DOHH2 (cell line): ENCODE results near the gene GPR171.
"Not testable (repeated sequence)": the region's sequence is repeated elsewhere in the genome, so short reads cannot be mapped to it uniquely, and the experiment has no call there.

ENCODE experiments used
- H3F3A ChIP-seq: fragments of 200-600 bp; sonication (generic), shearing (Covaris generic); 2 replicates; pipeline ENCODE4 v1.6.0; 2016; ENCODE audit warnings: antibody characterized with exemption, mild to moderate bottlenecking; ENCODE audit not compliant: control insufficient read depth, insufficient read depth
- H3K27ac ChIP-seq: fragments of 200-600 bp; sonication (generic); 2 replicates; pipeline ENCODE4 v1.5.1; 2014; ENCODE audit warnings: low read depth, mild to moderate bottlenecking, low read length, moderate library complexity
- H3K27me3 ChIP-seq: fragments of 200-600 bp; sonication (generic); 2 replicates; pipeline ENCODE4 v1.6.1; 2014; ENCODE audit warnings: mild to moderate bottlenecking, low read length, mixed read lengths; ENCODE audit not compliant: control insufficient read depth
- H3K36me3 ChIP-seq: fragments of 200-600 bp; sonication (generic); 2 replicates; pipeline ENCODE4 v1.6.1; 2014; ENCODE audit warnings: mild to moderate bottlenecking, low read length, moderate library complexity, mixed read lengths; ENCODE audit not compliant: control insufficient read depth
- H3K4me1 ChIP-seq: fragments of 200-600 bp; sonication (generic); 2 replicates; pipeline ENCODE4 v1.6.1; 2014; ENCODE audit warnings: mild to moderate bottlenecking, low read length, mixed read lengths; ENCODE audit not compliant: control insufficient read depth
- H3K4me2 ChIP-seq: fragments of 200-600 bp; sonication (generic); 2 replicates; pipeline ENCODE4 v1.6.0; 2014; ENCODE audit warnings: mild to moderate bottlenecking, low read length, moderate library complexity
- H3K4me3 ChIP-seq: fragments of 200-600 bp; sonication (generic); 2 replicates; pipeline ENCODE4 v1.5.1; 2014; ENCODE audit warnings: mild to moderate bottlenecking, low read length, mixed read lengths
- H3K79me2 ChIP-seq: fragments of 200-600 bp; sonication (generic); 2 replicates; pipeline ENCODE4 v1.6.1; 2014; ENCODE audit warnings: mild to moderate bottlenecking, low read length, mixed read lengths; ENCODE audit not compliant: control insufficient read depth
- H3K9me2 ChIP-seq: fragments of 200-600 bp; sonication (generic); replicated peaks from 2 replicates; pipeline ENCODE4 v1.6.1; 2014; ENCODE audit warnings: mild to moderate bottlenecking, low read length, mixed read lengths; ENCODE audit not compliant: control insufficient read depth
- H3K9me3 ChIP-seq: fragments of 200-600 bp; sonication (generic); 2 replicates; pipeline ENCODE4 v1.6.1; 2014; ENCODE audit warnings: antibody characterized with exemption, low read length, mixed read lengths; ENCODE audit not compliant: control insufficient read depth, insufficient read depth
- H4K20me1 ChIP-seq: fragments of 200-600 bp; sonication (generic); 2 replicates; pipeline ENCODE4 v1.6.0; 2014; ENCODE audit warnings: low read depth, mild to moderate bottlenecking, antibody characterized with exemption, low read length, moderate library complexity; ENCODE audit not compliant: control insufficient read depth, insufficient read depth
- EZH2phosphoT487 ChIP-seq: fragments of 200-600 bp; sonication (generic); IDR thresholded peaks from 2 replicates; pipeline ENCODE4 v1.6.1; 2017; ENCODE audit warnings: borderline replicate concordance, mild to moderate bottlenecking, antibody characterized with exemption, low read length, moderate library complexity, mixed read lengths
- TF ChIP-seq, protein P1 (sequence below): fragments of 200-600 bp; sonication (generic); IDR thresholded peaks from one replicate; pipeline ENCODE4 v1.5.1; 2014; ENCODE audit warnings: antibody characterized with exemption, mild to moderate bottlenecking, low read depth, low read length; ENCODE audit not compliant: poor library complexity, severe bottlenecking

Gene GPR171

DNA sequence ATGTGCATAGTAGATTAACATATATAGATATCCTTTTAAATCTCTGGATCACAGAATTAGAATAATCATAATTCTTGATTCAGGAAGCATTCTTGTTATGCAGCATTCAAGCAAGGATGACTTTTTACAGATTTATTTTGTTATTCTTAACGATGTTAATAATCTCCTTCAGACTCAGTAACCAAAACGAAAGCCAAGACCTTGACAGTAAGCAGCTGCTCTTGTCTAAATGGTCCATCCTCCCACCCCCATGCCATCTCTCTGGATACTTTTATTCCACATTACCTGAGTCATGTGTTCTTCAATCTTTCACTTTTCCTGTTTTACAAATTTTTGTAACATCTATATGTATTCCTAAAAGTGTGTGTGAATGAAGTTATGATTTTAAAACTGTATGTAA is 33.3 kb upstream of the GPR171 start:
- Histone ChIP-seq H3K79me2 (no peaks in the 10 kb centered on the region), H3K4me2 (no peak overlapping the region), H3K27ac (no peak overlapping the region), H3K4me3 (no peak overlapping the region), H3K27me3 (no peaks in the 10 kb centered on the region), H3K9me3 (no peaks in the 10 kb centered on the region), H3K36me3 (no peaks in the 10 kb centered on the region), H3K9me2 (no peaks in the 10 kb centered on the region), H3K4me1 (no peaks in the 10 kb centered on the region), H3F3A (no peaks in the 10 kb centered on the region), H4K20me1 (no peaks in the 10 kb centered on the region)
- TF ChIP-seq, protein P1, sequence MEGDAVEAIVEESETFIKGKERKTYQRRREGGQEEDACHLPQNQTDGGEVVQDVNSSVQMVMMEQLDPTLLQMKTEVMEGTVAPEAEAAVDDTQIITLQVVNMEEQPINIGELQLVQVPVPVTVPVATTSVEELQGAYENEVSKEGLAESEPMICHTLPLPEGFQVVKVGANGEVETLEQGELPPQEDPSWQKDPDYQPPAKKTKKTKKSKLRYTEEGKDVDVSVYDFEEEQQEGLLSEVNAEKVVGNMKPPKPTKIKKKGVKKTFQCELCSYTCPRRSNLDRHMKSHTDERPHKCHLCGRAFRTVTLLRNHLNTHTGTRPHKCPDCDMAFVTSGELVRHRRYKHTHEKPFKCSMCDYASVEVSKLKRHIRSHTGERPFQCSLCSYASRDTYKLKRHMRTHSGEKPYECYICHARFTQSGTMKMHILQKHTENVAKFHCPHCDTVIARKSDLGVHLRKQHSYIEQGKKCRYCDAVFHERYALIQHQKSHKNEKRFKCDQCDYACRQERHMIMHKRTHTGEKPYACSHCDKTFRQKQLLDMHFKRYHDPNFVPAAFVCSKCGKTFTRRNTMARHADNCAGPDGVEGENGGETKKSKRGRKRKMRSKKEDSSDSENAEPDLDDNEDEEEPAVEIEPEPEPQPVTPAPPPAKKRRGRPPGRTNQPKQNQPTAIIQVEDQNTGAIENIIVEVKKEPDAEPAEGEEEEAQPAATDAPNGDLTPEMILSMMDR, result no peak
- no peak for TF ChIP-seq EZH2phosphoT487

DNA sequence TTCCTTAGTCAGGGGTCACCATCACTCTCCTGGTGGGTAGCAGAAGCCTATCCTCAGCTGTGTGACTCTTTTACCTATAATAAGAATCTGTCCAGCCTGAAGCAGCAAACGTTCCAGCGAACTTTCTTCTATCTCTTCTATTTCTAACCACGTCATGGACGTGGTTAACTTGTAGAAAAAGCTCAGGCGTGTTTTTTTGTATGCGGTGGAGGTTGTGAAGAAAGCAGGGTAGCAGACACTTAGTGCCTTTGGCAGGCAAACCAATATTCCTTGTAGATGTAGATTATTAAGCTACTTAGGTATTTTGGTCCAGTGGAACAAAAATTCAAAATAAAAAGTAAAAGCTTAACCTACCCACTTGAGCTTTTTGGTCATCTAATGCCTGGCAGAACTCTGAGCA is 31.8 kb upstream of the GPR171 start:
- no peaks in the 10 kb centered on the region for H3K9me2 ChIP-seq

DNA sequence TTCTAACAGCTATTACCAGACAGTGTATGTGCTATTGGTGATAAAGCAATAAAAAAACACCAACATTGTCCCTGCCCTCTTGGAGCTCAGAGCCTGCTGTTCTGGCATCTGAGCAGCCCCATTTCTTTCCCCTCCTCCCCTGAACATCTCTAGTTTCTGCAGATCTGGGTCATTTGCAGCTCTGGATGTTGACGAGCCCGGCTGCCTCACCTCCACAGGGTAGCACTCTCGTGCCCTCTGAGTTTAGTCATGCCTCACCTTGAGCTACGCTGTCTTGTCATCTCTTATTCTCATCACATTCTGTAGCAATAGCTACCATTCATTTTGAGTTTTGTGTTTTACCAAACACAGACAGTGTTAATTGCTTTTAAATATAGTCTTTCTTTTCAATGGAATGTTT is 30.0 kb upstream of the GPR171 start:
- H3K4me1 ChIP-seq, result peaks cover 20% of the 10 kb centered on the region
- H3K27ac ChIP-seq, result no peak overlapping the region
- H3K4me3 ChIP-seq, result no peak overlapping the region
- no peaks in the 10 kb centered on the region for H3K27me3 ChIP-seq
- TF ChIP-seq, protein P1, result no peak
- TF ChIP-seq EZH2phosphoT487, result no peak
- no peaks in the 10 kb centered on the region for H4K20me1 ChIP-seq
- no peak overlapping the region for H3K4me2 ChIP-seq
- no peaks in the 10 kb centered on the region for H3K36me3 ChIP-seq
- no peaks in the 10 kb centered on the region for H3K9me2 ChIP-seq
- H3K9me3 ChIP-seq, result no peaks in the 10 kb centered on the region
- H3F3A ChIP-seq, result no peaks in the 10 kb centered on the region
- no peaks in the 10 kb centered on the region for H3K79me2 ChIP-seq

More for the DNA sequence above, 31.8 kb upstream of the GPR171 start:
- H3K9me3 ChIP-seq, result no peaks in the 10 kb centered on the region
- no peak overlapping the region for H3K4me2 ChIP-seq
- peaks cover 11% of the 10 kb centered on the region for H3K4me1 ChIP-seq
- H3K79me2 ChIP-seq, result no peaks in the 10 kb centered on the region
- no peak overlapping the region for H3K27ac ChIP-seq
- TF ChIP-seq, protein P1, result no peak
- TF ChIP-seq EZH2phosphoT487, result no peak
- H4K20me1 ChIP-seq, result no peaks in the 10 kb centered on the region
- H3F3A ChIP-seq, result no peaks in the 10 kb centered on the region
- H3K27me3 ChIP-seq, result no peaks in the 10 kb centered on the region
- no peak overlapping the region for H3K4me3 ChIP-seq
- no peaks in the 10 kb centered on the region for H3K36me3 ChIP-seq

DNA sequence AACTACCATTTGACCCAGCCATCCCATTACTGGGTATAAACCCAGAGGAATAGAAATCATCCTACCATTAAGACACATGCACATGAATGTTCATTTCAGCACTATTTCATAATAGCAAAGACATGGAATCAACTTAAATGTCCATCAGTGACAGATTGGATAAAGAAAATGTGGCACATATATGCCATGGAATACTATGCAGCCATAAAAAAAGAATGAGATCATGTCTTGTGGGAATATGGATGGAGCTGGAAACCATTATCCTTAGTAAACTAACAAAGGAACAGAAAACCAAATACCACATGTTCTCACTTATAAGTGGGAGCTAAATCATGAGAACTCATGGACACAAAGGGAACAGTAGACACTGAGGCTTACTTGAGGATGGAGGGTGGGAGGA is 29.4 kb upstream of the GPR171 start:
- H3K36me3 ChIP-seq, H4K20me1 ChIP-seq, H3F3A ChIP-seq, H3K9me3 ChIP-seq, H3K4me2 ChIP-seq, H3K4me3 ChIP-seq, H3K79me2 ChIP-seq, H3K9me2 ChIP-seq, H3K27ac ChIP-seq, H3K27me3 ChIP-seq: not testable (repeated sequence)
- H3K4me1 ChIP-seq, result peaks cover 22% of the 10 kb centered on the region
